ENCODE data around the gene HS1BP3.

DNA sequence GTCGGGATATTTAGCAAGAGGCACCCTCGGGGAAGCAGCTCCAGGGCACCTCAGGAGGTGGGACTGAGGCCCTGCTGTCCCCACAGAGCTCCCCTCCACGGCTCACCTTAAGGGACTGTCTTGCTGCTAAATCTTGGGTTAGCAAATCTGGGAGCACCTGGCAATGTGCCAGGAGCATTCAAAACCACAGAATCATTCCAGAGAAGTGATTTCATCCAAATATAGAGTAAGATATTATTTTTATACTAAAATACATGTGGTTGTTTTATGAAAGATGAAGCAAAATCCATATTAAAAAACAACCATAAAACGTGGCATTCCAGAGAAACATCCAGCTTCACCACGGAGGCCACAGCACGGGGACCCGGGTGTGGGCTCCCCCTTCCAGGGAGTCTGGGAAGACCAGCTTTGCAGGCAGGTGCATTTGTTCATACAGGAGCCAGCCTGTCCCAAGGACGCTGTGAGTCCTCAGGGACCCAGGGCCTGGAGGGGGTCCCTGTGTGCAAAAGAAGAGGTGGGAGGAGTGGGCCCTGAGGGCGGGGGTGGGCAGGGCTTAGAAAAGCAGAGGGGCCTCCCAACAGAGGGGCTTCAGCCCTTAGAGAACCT is 16.3 kb downstream of the HS1BP3 start:
- TF ChIP-seq, protein P1, sequence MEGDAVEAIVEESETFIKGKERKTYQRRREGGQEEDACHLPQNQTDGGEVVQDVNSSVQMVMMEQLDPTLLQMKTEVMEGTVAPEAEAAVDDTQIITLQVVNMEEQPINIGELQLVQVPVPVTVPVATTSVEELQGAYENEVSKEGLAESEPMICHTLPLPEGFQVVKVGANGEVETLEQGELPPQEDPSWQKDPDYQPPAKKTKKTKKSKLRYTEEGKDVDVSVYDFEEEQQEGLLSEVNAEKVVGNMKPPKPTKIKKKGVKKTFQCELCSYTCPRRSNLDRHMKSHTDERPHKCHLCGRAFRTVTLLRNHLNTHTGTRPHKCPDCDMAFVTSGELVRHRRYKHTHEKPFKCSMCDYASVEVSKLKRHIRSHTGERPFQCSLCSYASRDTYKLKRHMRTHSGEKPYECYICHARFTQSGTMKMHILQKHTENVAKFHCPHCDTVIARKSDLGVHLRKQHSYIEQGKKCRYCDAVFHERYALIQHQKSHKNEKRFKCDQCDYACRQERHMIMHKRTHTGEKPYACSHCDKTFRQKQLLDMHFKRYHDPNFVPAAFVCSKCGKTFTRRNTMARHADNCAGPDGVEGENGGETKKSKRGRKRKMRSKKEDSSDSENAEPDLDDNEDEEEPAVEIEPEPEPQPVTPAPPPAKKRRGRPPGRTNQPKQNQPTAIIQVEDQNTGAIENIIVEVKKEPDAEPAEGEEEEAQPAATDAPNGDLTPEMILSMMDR (IDR thresholded peaks at IDR 0.05), result no peak
- no peak for TF ChIP-seq EZH2 (IDR thresholded peaks at IDR 0.05)

Measured in neural progenitor cell (in vitro differentiated cells).